Measurements from ENCODE around the gene ADCK1. TPM values are rescaled to one million over a fixed set of nuclear protein-coding genes. Genes with fewer than 3 reads are reported as not detected.

Gene ADCK1
- total and polyA plus RNA-seq, 5 donors from 2014 or later, result 2.0 to 10.5 (median 3.8) TPM

GRCh38 chr14:77962731-77963520 lies 163.0 kb downstream of the ADCK1 start:
- Mint-ChIP-seq H3K4me1 (peaks cover 0 to 2% (median 0%) of the 10 kb centered on the region in 4 donors), H3K27ac (peak overlapping the region in 1 of 3 donors; percentile 6), H3K27me3 (peaks cover 26% of the 10 kb centered on the region), H3K9me3 (peaks cover 0 to 1% (median 0%) of the 10 kb centered on the region in 7 donors), H3K4me3 (no peak overlapping the region), H3K36me3 (no peaks in the 10 kb centered on the region)
- H3K27me3 ChIP-seq (ENCODE audit: control insufficient read depth, insufficient read depth, low read length), result peaks cover 7% of the 10 kb centered on the region
- no peaks in the 10 kb centered on the region for H3K9me3 ChIP-seq (ENCODE audit: control insufficient read depth in 2 of 2, low read length in 2 of 2)
- H3K27ac ChIP-seq (ENCODE audit: insufficient read depth, low read length, poor library complexity, severe bottlenecking), result no peak overlapping the region
- no peak overlapping the region for H3K4me3 ChIP-seq (ENCODE audit: low read depth, low read length)
- H3K36me3 ChIP-seq (ENCODE audit: control insufficient read depth, insufficient read depth, low read length), result no peaks in the 10 kb centered on the region
- no peaks in the 10 kb centered on the region for H3K4me1 ChIP-seq (ENCODE audit: control insufficient read depth, insufficient read depth, low read length, poor library complexity, severe bottlenecking)
- ATAC-seq (ENCODE audit: low read depth in 2 of 2), result no peak
- DNase-seq, result no peak

DNA sequence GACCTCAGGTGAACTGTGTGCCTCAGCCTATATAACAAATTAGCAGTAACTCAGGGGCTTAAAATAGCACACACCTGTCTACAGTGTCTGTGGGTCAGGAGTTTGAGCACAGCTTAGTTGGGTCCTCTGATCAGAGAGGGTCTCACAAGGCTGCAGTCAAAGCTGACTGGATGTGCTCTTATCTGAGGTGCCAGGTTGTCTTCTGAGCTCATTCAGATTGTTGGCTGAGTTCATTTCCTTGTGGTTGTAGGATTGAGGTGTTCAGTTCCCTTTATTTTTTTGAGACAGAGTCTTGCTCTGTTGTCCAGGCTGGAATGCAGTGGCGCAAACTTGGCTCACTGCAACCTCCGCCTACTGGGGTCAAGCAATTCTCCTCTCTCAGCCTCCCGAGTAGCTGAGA lies 164.7 kb downstream of the ADCK1 start:
- Mint-ChIP-seq H3K36me3 (no peaks in the 10 kb centered on the region), H3K27ac (no peak overlapping the region), H3K4me1 (peaks cover 0 to 2% (median 0%) of the 10 kb centered on the region in 4 donors), H3K9me3 (no peaks in the 10 kb centered on the region), H3K4me3 (no peak overlapping the region), H3K27me3 (peaks cover 21% of the 10 kb centered on the region)
- H3K36me3 ChIP-seq (ENCODE audit: control insufficient read depth, insufficient read depth, low read length), result no peaks in the 10 kb centered on the region
- H3K9me3 ChIP-seq (ENCODE audit: control insufficient read depth in 2 of 2, low read length in 2 of 2), result no peaks in the 10 kb centered on the region
- no peak for ATAC-seq (ENCODE audit: low read depth in 2 of 2)
- DNase-seq, result no peak
- no peaks in the 10 kb centered on the region for H3K4me1 ChIP-seq (ENCODE audit: control insufficient read depth, insufficient read depth, low read length, poor library complexity, severe bottlenecking)
- no peak overlapping the region for H3K4me3 ChIP-seq (ENCODE audit: low read depth, low read length)
- H3K27me3 ChIP-seq (ENCODE audit: control insufficient read depth, insufficient read depth, low read length), result peaks cover 7% of the 10 kb centered on the region
- no peak overlapping the region for H3K27ac ChIP-seq (ENCODE audit: insufficient read depth, low read length, poor library complexity, severe bottlenecking)

DNA sequence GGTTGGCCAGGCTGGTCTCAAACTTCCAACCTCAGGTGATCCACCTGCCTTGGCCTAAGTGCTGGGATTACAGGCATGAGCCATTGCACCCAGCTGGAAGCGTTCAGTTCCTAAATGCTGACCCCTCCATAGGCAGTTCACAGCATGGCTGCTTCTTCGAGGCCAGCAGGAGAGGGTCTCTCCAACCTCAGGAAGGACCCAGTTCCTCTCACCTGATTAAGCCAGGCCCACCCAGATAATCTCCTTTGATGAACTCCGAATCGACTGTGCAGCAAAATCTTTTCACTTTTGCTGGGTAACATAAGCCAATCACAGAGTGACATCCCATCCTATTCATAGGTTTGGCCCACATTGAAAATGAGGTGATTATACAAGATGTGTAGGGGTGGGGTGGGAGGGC lies 165.1 kb downstream of the ADCK1 start:
- H3K27me3 ChIP-seq (ENCODE audit: control insufficient read depth, insufficient read depth, low read length), result peaks cover 7% of the 10 kb centered on the region
- no peak overlapping the region for H3K27ac ChIP-seq (ENCODE audit: insufficient read depth, low read length, poor library complexity, severe bottlenecking)
- H3K9me3 ChIP-seq (ENCODE audit: control insufficient read depth in 2 of 2, low read length in 2 of 2), result no peaks in the 10 kb centered on the region
- no peak for DNase-seq
- Mint-ChIP-seq H3K27ac (no peak overlapping the region), H3K27me3 (peaks cover 21% of the 10 kb centered on the region), H3K4me3 (no peak overlapping the region), H3K36me3 (no peaks in the 10 kb centered on the region), H3K9me3 (no peaks in the 10 kb centered on the region), H3K4me1 (peaks cover 0 to 2% (median 0%) of the 10 kb centered on the region in 4 donors)
- ATAC-seq (ENCODE audit: low read depth in 2 of 2), result no peak
- H3K4me1 ChIP-seq (ENCODE audit: control insufficient read depth, insufficient read depth, low read length, poor library complexity, severe bottlenecking), result no peaks in the 10 kb centered on the region
- no peaks in the 10 kb centered on the region for H3K36me3 ChIP-seq (ENCODE audit: control insufficient read depth, insufficient read depth, low read length)
- no peak overlapping the region for H3K4me3 ChIP-seq (ENCODE audit: low read depth, low read length)

- Mint-ChIP-seq H3K27ac (no peak overlapping the region), H3K4me3 (no peak overlapping the region), H3K27me3 (peaks cover 21% of the 10 kb centered on the region), H3K36me3 (no peaks in the 10 kb centered on the region), H3K9me3 (no peaks in the 10 kb centered on the region), H3K4me1 (peaks cover 0 to 2% (median 0%) of the 10 kb centered on the region in 4 donors)
- H3K27ac ChIP-seq (ENCODE audit: insufficient read depth, low read length, poor library complexity, severe bottlenecking), result no peak overlapping the region
- H3K4me3 ChIP-seq (ENCODE audit: low read depth, low read length), result no peak overlapping the region
- DNase-seq, result peak in 1 of 3 donors; percentile 38
- no peaks in the 10 kb centered on the region for H3K36me3 ChIP-seq (ENCODE audit: control insufficient read depth, insufficient read depth, low read length)
- peaks cover 7% of the 10 kb centered on the region for H3K27me3 ChIP-seq (ENCODE audit: control insufficient read depth, insufficient read depth, low read length)
- no peaks in the 10 kb centered on the region for H3K4me1 ChIP-seq (ENCODE audit: control insufficient read depth, insufficient read depth, low read length, poor library complexity, severe bottlenecking)
- no peak for ATAC-seq (ENCODE audit: low read depth in 2 of 2)
- no peaks in the 10 kb centered on the region for H3K9me3 ChIP-seq (ENCODE audit: control insufficient read depth in 2 of 2, low read length in 2 of 2)
Observed at GRCh38 chr14:77965919-77966435, 166.1 kb downstream of the ADCK1 start.

- H3K9me3 Mint-ChIP-seq, result no peaks in the 10 kb centered on the region
- no peak overlapping the region for H3K27ac ChIP-seq (ENCODE audit: insufficient read depth, low read length, poor library complexity, severe bottlenecking)
- H3K4me1 ChIP-seq (ENCODE audit: control insufficient read depth, insufficient read depth, low read length, poor library complexity, severe bottlenecking), result no peaks in the 10 kb centered on the region
- no peak overlapping the region for H3K4me3 Mint-ChIP-seq
- no peak for ATAC-seq (ENCODE audit: low read depth in 2 of 2)
- H3K9me3 ChIP-seq (ENCODE audit: control insufficient read depth in 2 of 2, low read length in 2 of 2), result no peaks in the 10 kb centered on the region
- H3K27ac Mint-ChIP-seq, result no peak overlapping the region
- no peaks in the 10 kb centered on the region for H3K36me3 Mint-ChIP-seq
- H3K4me1 Mint-ChIP-seq, result peaks cover 0 to 2% (median 0%) of the 10 kb centered on the region in 4 donors
- no peak for DNase-seq
- no peak overlapping the region for H3K4me3 ChIP-seq (ENCODE audit: low read depth, low read length)
- peaks cover 23% of the 10 kb centered on the region for H3K27me3 Mint-ChIP-seq
- H3K27me3 ChIP-seq (ENCODE audit: control insufficient read depth, insufficient read depth, low read length), result peaks cover 7% of the 10 kb centered on the region
- no peaks in the 10 kb centered on the region for H3K36me3 ChIP-seq (ENCODE audit: control insufficient read depth, insufficient read depth, low read length)
Observed at GRCh38 chr14:77967110-77967509, 167.2 kb downstream of the ADCK1 start.

DNA sequence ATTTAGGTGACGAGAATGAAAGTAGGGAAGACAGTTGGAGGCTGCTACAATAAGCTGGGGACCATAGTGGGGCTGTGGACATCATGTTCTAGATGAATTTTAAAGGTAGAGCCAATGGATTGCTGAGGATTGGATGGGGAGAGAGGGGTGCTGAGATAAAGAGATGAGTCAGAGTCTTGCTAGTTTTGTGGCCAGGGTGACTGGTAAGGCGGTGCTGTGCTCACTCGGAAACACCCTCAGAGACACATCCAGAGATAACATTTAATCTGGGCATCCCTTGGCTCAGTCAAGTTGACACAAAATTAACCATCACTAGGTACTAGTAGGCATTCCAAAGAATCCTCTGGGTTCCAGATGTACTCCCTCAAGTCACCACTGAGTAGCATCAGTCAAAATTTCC lies 170.7 kb downstream of the ADCK1 start:
- no peaks in the 10 kb centered on the region for H3K36me3 Mint-ChIP-seq
- H3K4me3 Mint-ChIP-seq, result no peak overlapping the region
- H3K36me3 ChIP-seq (ENCODE audit: control insufficient read depth, insufficient read depth, low read length), result no peaks in the 10 kb centered on the region
- no peak overlapping the region for H3K27ac Mint-ChIP-seq
- DNase-seq, result no peak
- peaks cover 0 to 2% (median 0%) of the 10 kb centered on the region in 4 donors for H3K4me1 Mint-ChIP-seq
- no peak overlapping the region for H3K27ac ChIP-seq (ENCODE audit: insufficient read depth, low read length, poor library complexity, severe bottlenecking)
- H3K9me3 Mint-ChIP-seq, result no peaks in the 10 kb centered on the region
- H3K4me3 ChIP-seq (ENCODE audit: low read depth, low read length), result no peak overlapping the region
- no peaks in the 10 kb centered on the region for H3K9me3 ChIP-seq (ENCODE audit: control insufficient read depth in 2 of 2, low read length in 2 of 2)
- peaks cover 17% of the 10 kb centered on the region for H3K27me3 Mint-ChIP-seq
- no peaks in the 10 kb centered on the region for H3K4me1 ChIP-seq (ENCODE audit: control insufficient read depth, insufficient read depth, low read length, poor library complexity, severe bottlenecking)
- peaks cover 5% of the 10 kb centered on the region for H3K27me3 ChIP-seq (ENCODE audit: control insufficient read depth, insufficient read depth, low read length)
- ATAC-seq (ENCODE audit: low read depth in 2 of 2), result no peak

DNA sequence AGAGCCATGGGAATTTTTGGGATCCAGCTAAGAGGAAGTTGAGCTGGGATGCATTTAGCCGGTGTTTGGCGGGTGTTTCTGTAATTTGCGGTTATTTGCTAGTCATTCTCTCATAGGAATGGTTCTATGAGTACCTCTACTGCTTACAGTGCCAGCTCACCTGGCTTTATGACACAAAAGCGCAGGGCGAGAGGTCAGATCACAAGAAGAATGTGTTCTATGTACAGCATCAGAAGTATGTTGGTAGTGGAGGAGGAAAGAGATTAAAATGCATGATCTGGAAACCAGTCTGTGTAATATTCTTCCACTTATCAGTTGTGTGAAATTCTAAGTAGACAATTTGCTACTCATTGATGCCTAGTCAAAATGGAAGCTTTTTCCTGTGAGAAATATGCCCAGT lies 173.3 kb downstream of the ADCK1 start:
- no peaks in the 10 kb centered on the region for H3K36me3 ChIP-seq (ENCODE audit: control insufficient read depth, insufficient read depth, low read length)
- no peaks in the 10 kb centered on the region for H3K4me1 ChIP-seq (ENCODE audit: control insufficient read depth, insufficient read depth, low read length, poor library complexity, severe bottlenecking)
- Mint-ChIP-seq H3K9me3 (no peaks in the 10 kb centered on the region), H3K4me1 (no peaks in the 10 kb centered on the region), H3K4me3 (no peak overlapping the region), H3K27ac (no peak overlapping the region), H3K36me3 (no peaks in the 10 kb centered on the region), H3K27me3 (peaks cover 4% of the 10 kb centered on the region)
- no peak overlapping the region for H3K4me3 ChIP-seq (ENCODE audit: low read depth, low read length)
- DNase-seq, result no peak
- no peak overlapping the region for H3K27ac ChIP-seq (ENCODE audit: insufficient read depth, low read length, poor library complexity, severe bottlenecking)
- no peaks in the 10 kb centered on the region for H3K9me3 ChIP-seq (ENCODE audit: control insufficient read depth in 2 of 2, low read length in 2 of 2)
- H3K27me3 ChIP-seq (ENCODE audit: control insufficient read depth, insufficient read depth, low read length), result no peaks in the 10 kb centered on the region
- ATAC-seq (ENCODE audit: low read depth in 2 of 2), result no peak

DNA sequence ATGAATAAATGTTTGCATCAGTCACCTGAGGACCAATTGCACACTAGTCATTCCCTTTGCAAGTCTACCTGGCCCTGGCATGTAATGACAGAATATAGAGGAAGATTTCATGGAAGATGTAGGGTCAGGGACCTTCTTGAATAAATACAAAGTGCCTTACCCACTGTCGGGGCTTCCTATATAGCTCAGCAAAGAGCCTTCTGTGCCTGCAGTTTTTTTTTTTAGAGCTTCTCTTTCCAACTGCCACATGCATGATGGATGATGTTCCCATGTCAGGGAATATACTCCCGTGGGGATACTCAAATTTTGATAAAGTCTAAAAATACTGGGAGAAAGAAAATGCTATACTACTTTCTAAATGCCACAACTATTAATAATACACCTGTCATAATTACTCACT lies 176.7 kb downstream of the ADCK1 start:
- DNase-seq (no peak), ATAC-seq (ENCODE audit: low read depth in 2 of 2) (no peak)
- no peak overlapping the region for H3K4me3 Mint-ChIP-seq
- H3K27me3 Mint-ChIP-seq, result peaks cover 10% of the 10 kb centered on the region
- H3K36me3 ChIP-seq (ENCODE audit: control insufficient read depth, insufficient read depth, low read length), result no peaks in the 10 kb centered on the region
- H3K27ac Mint-ChIP-seq, result no peak overlapping the region
- no peaks in the 10 kb centered on the region for H3K36me3 Mint-ChIP-seq
- H3K9me3 Mint-ChIP-seq, result peaks cover 0 to 4% (median 0%) of the 10 kb centered on the region in 7 donors
- H3K4me1 ChIP-seq (ENCODE audit: control insufficient read depth, insufficient read depth, low read length, poor library complexity, severe bottlenecking), result no peaks in the 10 kb centered on the region
- no peaks in the 10 kb centered on the region for H3K27me3 ChIP-seq (ENCODE audit: control insufficient read depth, insufficient read depth, low read length)
- no peak overlapping the region for H3K27ac ChIP-seq (ENCODE audit: insufficient read depth, low read length, poor library complexity, severe bottlenecking)
- H3K9me3 ChIP-seq (ENCODE audit: control insufficient read depth in 2 of 2, low read length in 2 of 2), result no peaks in the 10 kb centered on the region
- no peak overlapping the region for H3K4me3 ChIP-seq (ENCODE audit: low read depth, low read length)
- peaks cover 0 to 4% (median 0%) of the 10 kb centered on the region in 4 donors for H3K4me1 Mint-ChIP-seq

All from CD4-positive, CD25-positive, alpha-beta regulatory T cell (primary cell).